K562 (cell line): ENCODE data around the gene DYRK1A. TPM values are rescaled to one million over a fixed set of nuclear protein-coding genes. Genes with fewer than 3 reads are reported as not detected.

Experiments
- CHD4 ChIP-seq: fragments of 200-600 bp; sonication (generic); IDR thresholded peaks from 3 replicates; pipeline ENCODE4 v1.6.1; 2012; ENCODE audit warnings: low read depth, mild to moderate bottlenecking, mixed read lengths, low read length, inconsistent platforms; ENCODE audit not compliant: insufficient read depth, insufficient replicate concordance, poor library complexity, severe bottlenecking
- MTF1 ChIP-seq: fragments of 250-450 bp; sonication (Bioruptor Pico); IDR thresholded peaks from 2 replicates; pipeline ENCODE4 v1.9.0; 2021; ENCODE audit warnings: moderate library complexity, mild to moderate bottlenecking, inconsistent platforms, borderline replicate concordance
- RAD51 ChIP-seq: fragments of 450-650 bp; IDR thresholded peaks from 2 replicates; pipeline ENCODE4 v1.7.1; 2016; ENCODE audit warnings: low read depth, mild to moderate bottlenecking, borderline replicate concordance
- SMAD1 ChIP-seq: fragments of 150-350 bp; IDR thresholded peaks from 2 replicates; pipeline ENCODE4 v1.6.1; 2014; ENCODE audit warnings: low read length, low read depth; ENCODE audit not compliant: partially characterized antibody
- TRIM28 ChIP-seq: fragments of 450-650 bp; IDR thresholded peaks from 2 replicates; pipeline ENCODE4 v1.6.1; 2017
- ZNF77 ChIP-seq: fragments of 250-450 bp; sonication (Bioruptor Pico); IDR thresholded peaks from 2 replicates; pipeline ENCODE4 v1.5.0; 2020
- polyA plus RNA-seq, 8 experiments: library from polyadenylated mRNA; depleted of rRNA in 4 of 8; stranded (reverse) in 5 of 8; unstranded in 3 of 8; fragments of >200 nt; fragmentation: Nextera tagmentation in 2 of 8; fragmentation: Illumina TruSeq in 1 of 8; extraction: Ambion mirVana in 2 of 8; extraction: Trizol in 1 of 8; gene quantifications; 2 replicates each; pipeline versions ENCODE4 v1.2.1 to v1.2.3, GENCODE V29; 2011 to 2014; ENCODE audit warnings: inconsistent platforms in 1 of 8, missing spikeins in 1 of 8
- total RNA-seq, 7 experiments: library from RNA; depleted of rRNA in 6 of 7; stranded (reverse); fragments of >200 nt in 6 of 7; fragmentation: Illumina TruSeq in 2 of 7; extraction: Trizol in 2 of 7; gene quantifications; 2 replicates each; pipeline versions ENCODE4 v1.2.1 to v1.2.3, GENCODE V29; 2011 to 2021; ENCODE audit warnings: low replicate concordance in 1 of 7
- TF ChIP-seq, protein P1 (sequence below): fragments of 150-350 bp; conservative IDR thresholded peaks from 2 replicates; pipeline ENCODE4 v1.6.1; 2014; ENCODE audit warnings: low read length
- TF ChIP-seq, protein P2 (sequence below): fragments of 450-650 bp; IDR thresholded peaks from 2 replicates; pipeline ENCODE4 v1.6.1; 2018; ENCODE audit not compliant: partially characterized antibody
- TF ChIP-seq, protein P3 (sequence below): fragments of 450-650 bp; IDR thresholded peaks from 2 replicates; pipeline ENCODE4 v1.6.1; 2016; ENCODE audit warnings: low read depth
- TF ChIP-seq, protein P4 (sequence below), 3 experiments: fragments of 200-800 bp in 1 of 3; sonication (Bioruptor generic) in 1 of 3; sonication (generic) in 1 of 3; formaldehyde crosslinking in 1 of 3; IDR thresholded peaks; 2 replicates each; pipeline versions ENCODE4 v1.6.1 to v1.8.0; 2016 to 2022; ENCODE audit warnings: mild to moderate bottlenecking in 2 of 3, missing compliant biosample characterization in 2 of 3, missing genetic modification characterization in 2 of 3, missing genetic modification reagents in 1 of 3

Gene DYRK1A
- total and polyA plus RNA-seq, 9 of the 15 experiments (the other 6 are each of a cell fraction or from before 2014, with no cell fraction given): 3.7 to 64.8 (median 42.3) TPM

DNA sequence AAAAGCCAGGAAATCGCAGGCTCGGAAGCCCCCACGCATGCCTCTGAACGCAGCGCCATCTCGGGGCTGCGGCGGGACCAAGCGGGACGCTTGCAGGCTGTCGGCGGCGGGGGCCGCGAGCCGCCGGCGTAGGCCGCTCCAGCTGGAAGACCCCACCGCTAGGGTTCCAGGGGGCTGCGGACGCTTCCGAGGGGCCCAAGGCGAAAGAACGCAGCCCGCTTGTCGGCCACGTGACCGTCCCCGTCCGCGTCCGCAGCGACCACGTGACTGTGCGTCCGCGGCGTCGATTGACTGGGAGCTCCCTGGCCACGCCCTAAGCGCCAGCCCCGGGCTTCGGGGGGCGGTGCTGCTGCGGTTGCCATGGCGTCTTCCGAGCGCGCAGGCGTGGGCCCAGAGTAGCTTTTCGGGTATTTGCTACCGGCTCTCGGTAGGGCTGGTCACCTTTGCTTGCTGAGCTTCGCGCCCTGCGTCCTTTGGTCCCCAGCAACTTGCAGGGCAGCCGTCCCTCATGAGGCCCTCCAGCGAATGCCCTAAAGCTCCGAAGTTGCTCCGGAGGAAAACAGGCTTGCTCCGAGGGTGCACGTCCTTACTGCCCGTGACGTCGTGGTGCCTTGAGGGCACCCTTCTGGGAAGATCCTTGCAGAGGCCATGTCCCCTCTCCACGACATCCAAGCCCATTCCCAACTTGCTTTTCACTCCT is 197.2 kb downstream of the DYRK1A start (continued):
- TF ChIP-seq, protein P1, sequence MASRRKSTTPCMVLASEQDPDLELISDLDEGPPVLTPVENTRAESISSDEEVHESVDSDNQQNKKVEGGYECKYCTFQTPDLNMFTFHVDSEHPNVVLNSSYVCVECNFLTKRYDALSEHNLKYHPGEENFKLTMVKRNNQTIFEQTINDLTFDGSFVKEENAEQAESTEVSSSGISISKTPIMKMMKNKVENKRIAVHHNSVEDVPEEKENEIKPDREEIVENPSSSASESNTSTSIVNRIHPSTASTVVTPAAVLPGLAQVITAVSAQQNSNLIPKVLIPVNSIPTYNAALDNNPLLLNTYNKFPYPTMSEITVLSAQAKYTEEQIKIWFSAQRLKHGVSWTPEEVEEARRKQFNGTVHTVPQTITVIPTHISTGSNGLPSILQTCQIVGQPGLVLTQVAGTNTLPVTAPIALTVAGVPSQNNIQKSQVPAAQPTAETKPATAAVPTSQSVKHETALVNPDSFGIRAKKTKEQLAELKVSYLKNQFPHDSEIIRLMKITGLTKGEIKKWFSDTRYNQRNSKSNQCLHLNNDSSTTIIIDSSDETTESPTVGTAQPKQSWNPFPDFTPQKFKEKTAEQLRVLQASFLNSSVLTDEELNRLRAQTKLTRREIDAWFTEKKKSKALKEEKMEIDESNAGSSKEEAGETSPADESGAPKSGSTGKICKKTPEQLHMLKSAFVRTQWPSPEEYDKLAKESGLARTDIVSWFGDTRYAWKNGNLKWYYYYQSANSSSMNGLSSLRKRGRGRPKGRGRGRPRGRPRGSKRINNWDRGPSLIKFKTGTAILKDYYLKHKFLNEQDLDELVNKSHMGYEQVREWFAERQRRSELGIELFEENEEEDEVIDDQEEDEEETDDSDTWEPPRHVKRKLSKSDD: no peak; the same call in 1 of the 2 replicates
- no peak for TF ChIP-seq ZNF77 (CRISPR knock-in tag)
- TF ChIP-seq SMAD1: no peak
- TF ChIP-seq, protein P2, sequence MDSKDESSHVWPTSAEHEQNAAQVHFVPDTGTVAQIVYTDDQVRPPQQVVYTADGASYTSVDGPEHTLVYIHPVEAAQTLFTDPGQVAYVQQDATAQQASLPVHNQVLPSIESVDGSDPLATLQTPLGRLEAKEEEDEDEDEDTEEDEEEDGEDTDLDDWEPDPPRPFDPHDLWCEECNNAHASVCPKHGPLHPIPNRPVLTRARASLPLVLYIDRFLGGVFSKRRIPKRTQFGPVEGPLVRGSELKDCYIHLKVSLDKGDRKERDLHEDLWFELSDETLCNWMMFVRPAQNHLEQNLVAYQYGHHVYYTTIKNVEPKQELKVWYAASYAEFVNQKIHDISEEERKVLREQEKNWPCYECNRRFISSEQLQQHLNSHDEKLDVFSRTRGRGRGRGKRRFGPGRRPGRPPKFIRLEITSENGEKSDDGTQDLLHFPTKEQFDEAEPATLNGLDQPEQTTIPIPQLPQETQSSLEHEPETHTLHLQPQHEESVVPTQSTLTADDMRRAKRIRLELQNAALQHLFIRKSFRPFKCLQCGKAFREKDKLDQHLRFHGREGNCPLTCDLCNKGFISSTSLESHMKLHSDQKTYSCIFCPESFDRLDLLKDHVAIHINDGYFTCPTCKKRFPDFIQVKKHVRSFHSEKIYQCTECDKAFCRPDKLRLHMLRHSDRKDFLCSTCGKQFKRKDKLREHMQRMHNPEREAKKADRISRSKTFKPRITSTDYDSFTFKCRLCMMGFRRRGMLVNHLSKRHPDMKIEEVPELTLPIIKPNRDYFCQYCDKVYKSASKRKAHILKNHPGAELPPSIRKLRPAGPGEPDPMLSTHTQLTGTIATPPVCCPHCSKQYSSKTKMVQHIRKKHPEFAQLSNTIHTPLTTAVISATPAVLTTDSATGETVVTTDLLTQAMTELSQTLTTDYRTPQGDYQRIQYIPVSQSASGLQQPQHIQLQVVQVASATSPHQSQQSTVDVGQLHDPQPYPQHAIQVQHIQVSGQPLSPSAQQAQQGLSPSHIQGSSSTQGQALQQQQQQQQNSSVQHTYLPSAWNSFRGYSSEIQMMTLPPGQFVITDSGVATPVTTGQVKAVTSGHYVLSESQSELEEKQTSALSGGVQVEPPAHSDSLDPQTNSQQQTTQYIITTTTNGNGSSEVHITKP: peak; percentile 42
- TF ChIP-seq TRIM28: no peak
- TF ChIP-seq, protein P3, sequence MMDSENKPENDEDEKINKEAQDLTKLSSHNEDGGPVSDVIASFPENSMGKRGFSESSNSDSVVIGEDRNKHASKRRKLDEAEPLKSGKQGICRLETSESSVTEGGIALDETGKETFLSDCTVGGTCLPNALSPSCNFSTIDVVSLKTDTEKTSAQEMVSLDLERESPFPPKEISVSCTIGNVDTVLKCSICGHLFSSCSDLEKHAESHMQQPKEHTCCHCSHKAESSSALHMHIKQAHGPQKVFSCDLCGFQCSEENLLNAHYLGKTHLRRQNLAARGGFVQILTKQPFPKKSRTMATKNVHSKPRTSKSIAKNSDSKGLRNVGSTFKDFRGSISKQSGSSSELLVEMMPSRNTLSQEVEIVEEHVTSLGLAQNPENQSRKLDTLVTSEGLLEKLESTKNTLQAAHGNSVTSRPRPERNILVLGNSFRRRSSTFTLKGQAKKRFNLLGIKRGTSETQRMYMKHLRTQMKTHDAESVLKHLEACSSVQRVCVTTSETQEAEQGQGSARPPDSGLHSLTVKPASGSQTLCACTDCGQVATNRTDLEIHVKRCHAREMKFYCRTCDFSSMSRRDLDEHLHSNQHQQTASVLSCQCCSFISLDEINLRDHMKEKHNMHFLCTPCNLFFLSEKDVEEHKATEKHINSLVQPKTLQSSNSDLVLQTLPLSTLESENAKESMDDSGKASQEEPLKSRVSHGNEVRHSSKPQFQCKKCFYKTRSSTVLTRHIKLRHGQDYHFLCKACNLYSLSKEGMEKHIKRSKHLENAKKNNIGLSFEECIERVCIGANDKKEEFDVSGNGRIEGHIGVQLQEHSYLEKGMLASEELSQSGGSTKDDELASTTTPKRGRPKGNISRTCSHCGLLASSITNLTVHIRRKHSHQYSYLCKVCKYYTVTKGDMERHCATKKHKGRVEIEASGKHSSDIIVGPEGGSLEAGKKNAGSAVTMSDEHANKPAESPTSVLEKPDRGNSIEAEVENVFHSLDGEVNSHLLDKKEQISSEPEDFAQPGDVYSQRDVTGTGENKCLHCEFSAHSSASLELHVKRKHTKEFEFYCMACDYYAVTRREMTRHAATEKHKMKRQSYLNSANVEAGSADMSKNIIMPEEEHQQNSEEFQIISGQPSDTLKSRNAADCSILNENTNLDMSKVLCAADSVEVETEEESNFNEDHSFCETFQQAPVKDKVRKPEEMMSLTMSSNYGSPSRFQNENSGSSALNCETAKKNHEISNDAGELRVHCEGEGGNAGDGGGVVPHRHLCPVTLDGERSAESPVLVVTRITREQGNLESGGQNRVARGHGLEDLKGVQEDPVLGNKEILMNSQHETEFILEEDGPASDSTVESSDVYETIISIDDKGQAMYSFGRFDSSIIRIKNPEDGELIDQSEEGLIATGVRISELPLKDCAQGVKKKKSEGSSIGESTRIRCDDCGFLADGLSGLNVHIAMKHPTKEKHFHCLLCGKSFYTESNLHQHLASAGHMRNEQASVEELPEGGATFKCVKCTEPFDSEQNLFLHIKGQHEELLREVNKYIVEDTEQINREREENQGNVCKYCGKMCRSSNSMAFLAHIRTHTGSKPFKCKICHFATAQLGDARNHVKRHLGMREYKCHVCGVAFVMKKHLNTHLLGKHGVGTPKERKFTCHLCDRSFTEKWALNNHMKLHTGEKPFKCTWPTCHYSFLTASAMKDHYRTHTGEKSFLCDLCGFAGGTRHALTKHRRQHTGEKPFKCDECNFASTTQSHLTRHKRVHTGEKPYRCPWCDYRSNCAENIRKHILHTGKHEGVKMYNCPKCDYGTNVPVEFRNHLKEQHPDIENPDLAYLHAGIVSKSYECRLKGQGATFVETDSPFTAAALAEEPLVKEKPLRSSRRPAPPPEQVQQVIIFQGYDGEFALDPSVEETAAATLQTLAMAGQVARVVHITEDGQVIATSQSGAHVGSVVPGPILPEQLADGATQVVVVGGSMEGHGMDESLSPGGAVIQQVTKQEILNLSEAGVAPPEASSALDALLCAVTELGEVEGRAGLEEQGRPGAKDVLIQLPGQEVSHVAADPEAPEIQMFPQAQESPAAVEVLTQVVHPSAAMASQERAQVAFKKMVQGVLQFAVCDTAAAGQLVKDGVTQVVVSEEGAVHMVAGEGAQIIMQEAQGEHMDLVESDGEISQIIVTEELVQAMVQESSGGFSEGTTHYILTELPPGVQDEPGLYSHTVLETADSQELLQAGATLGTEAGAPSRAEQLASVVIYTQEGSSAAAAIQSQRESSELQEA: no peak
- TF ChIP-seq CHD4: no peak
- TF ChIP-seq, protein P4, sequence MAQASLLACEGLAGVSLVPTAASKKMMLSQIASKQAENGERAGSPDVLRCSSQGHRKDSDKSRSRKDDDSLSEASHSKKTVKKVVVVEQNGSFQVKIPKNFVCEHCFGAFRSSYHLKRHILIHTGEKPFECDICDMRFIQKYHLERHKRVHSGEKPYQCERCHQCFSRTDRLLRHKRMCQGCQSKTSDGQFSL (CRISPR knock-in tag; IDR thresholded peaks at IDR 0.05): no peak
- TF ChIP-seq, protein P4 (tag; IDR thresholded peaks at IDR 0.05): 0 out of 4 replicates have a peak, but pooled peaks of 1 of the 2 experiments have one; percentile 37
- no peak for TF ChIP-seq MTF1 (CRISPR knock-in tag)
- TF ChIP-seq RAD51: peak; percentile 100
